Amniotic epithelial cell (primary cell): ENCODE measurements around the gene PSMB2.
"Not testable (repeated sequence)": the region's sequence is repeated elsewhere in the genome, so short reads cannot be mapped to it uniquely, and the experiment has no call there.

ENCODE experiments used
- DNase-seq: peaks from one replicate; pipeline ENCODE4 v3.0.0-alpha.2; 2010; ENCODE audit warnings: low read depth

PSMB2 gene

DNA sequence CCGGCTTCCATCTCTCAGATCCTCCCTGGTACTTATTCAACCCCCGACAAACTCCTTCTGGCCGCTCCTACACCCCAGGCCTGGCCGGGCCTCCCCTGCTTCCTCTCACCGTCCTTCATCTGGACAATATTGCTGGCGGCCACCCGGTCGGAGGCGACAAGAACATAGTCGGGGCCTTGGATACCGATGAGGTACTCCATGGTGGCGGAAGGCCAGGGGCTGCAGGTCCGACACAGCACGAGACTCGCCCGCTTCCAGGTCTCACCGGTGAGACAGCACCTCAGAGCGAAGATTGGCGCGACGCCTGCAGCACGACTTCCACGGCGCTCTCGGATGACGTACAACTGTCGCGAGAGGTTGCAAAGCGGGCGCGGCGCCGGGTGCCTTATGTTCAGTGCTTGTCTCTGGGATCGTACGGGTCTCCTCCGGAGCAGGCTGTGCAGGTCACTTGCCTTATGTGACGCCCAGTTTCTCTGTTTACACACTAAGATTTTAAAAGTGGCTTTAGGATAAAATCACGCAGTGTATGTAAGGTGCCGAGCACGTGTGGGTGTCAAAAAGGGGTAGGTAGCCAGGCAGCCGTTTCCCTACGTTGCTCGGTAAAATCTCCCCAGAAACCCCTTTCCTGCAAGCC is at the start of gene PSMB2:
Gene PSMB2, minus strand, starts transcription at position 294 of the 634 bp plus-strand sequence. Its CDS starts 94 bp downstream, at position 200.
- DNase-seq = peak; percentile 91

DNA sequence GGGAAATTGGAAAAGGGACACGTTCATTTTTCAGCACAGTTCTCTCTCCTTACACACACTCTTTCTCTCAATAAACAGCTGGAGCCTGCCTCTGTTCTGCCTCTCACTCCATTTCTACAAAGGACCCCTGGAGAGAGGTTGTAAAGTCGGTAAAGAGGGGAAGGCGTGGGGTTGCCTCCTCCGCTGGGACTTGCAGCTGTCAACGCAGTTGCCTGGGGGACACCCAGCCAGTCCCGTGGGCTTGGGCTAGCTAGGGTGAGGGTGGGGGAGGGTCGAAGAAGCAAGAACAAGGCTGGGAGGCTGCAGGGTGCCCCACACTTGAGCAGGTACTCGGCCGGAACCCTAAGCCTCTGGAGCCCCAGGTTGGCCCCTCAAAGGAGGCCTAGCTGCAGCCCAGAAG is 49.8 kb upstream of the PSMB2 start:
- DNase-seq = no peak

DNA sequence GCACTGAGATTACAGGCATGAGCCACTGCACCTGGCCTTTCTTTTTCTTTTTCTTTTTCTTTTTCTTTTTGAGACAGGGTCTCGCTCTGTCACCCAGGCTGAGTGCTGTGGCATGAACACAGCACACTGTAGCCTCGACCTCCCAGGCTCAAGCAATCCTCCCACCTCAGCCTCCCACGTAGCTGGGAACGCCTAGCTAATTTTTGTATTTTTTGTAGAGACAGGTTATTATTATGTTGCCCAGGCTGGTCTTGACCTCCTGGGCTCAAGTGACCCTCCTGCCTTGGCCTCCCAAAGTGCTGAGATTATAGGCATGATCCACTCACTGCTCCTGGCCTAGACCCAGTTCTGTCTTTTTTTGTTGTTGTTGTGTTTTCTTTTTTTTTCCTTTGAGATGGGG is 48.8 kb upstream of the PSMB2 start:
- not testable (repeated sequence) for DNase-seq

DNA sequence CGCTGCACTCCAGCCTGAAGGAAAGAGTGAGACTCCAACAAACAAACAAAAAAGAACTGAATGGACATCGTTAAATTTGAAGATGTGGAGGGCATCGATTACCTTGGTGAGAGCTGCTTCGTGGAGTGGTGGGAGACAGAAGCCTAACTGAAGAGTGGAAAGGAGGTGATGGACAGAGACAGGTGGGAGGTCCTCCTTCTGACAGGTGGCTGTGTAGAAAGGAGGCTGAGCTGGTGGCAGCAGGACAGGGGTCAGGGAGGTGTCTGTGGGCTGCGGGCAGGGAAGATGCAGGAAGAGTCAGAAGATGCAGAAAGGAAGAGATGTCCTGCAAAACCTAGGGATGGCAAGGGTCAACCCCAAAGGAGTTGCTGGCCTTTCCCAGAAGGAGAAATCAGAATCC is 46.8 kb upstream of the PSMB2 start:
- no peak for DNase-seq

DNA sequence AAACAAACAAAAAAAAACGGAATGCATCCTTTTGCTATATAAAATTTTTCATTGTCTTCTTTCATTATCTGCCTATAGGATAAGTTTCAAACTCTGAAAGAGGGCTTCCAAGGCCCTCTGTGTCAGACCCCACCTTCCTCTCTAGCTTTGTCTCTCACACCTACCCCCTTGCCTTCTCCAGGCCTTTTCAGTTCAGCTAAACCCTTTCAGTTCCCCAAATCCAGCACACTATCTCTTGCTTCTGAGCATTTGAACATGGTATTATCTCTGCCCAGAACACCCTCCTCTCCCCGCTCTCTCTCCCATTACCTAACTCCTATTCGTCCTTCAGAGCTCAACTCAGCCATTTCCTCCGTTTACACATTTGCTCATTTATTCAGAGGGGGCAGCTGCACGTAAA is 41.7 kb upstream of the PSMB2 start:
- no peak for DNase-seq

DNA sequence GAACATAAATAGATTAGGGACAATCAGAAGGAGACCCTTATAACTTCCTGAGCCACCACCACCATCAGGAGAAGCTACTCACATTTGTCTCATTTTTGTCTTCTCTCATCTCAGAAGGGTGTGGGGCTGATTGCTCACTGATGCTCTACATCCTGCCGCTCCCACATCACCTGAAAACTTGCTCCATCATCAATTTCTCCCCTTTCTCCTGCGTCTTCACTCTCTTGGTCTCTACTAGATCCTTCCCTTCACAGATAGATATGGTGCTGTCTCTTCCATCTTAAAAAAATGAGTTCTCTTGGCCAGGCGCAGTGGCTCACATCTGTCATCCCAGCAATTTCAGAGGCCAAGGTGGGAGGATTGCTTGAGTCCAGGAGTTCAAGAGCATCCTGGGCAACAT is 38.9 kb upstream of the PSMB2 start:
- no peak for DNase-seq

DNA sequence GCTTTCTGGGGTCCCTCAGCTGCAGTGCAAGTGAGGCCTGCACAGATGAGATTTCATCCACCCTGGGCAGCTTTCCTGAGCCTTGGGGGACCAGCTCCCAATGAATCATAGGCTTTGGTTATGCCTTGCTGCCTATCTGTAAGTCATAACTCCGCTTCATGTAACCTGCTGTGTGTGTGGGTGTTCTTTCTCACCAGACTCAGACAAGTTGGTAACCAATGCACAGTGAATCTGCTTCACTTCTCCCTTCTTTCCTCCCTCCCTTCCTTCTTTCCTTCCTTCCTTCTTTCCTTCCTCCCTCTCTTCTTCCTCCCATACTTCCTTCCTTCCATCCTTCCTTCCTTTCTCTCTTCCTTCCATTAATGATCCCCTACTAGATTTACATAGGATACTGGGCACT is 34.4 kb upstream of the PSMB2 start:
- DNase-seq = peak; percentile 21

DNA sequence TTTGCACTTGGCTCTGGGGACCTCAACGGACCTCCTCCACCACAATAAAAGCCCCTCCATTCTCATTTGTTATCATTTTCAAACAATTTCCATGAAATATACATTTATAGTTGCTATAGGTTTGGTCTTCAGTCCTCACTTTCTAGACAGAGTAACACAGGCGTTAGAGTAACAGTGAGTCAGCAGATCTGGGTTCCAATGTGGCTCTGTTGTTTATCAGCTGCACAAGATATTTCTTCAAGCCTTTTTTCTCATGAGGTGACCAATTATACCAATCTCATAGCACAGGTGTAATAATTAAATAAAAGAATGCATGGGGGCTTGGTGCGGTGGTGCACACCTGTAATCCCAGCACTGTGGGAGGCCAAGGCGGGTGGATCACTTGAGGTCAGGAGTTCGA is 32.8 kb upstream of the PSMB2 start:
- no peak for DNase-seq

DNA sequence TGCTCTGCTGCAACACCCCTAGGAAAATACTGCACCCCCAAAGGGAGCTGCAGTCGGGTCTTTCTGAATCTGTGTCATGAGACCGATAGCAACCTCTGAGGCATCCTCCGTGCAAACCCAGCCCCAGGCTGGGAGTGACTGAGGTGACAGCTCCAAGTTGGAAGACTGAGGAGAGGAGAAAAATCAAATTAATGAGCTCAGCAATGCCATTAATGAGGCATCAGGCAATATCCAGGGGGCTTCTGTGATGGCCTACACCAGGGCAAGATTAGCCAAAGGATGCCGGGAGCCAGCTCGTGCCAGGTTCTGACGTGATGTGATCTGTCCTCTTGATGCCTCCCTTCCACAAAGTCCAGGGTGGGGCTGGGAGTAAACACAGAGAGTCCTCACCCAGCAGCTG is 30.8 kb upstream of the PSMB2 start:
- DNase-seq = no peak

DNA sequence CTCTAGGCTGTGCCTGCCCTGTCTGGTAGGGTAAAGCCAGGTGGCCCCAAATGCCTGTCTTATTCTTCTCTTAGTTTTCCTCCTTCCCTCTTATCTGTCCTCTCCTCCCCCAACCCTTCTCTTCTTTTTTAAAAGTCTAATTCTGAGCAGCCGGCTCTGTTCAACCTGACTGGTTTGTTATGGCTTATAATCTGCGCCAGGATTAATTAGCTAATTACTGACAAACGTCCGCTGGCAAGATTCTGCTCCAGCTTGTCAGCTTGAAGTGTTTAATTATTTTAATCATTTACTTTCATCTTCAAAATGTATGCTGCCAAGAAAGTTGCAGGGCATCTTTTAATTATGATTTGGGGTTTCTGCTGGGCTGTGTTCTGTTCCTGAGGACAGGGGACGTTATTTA is 27.2 kb upstream of the PSMB2 start:
- DNase-seq = no peak

DNA sequence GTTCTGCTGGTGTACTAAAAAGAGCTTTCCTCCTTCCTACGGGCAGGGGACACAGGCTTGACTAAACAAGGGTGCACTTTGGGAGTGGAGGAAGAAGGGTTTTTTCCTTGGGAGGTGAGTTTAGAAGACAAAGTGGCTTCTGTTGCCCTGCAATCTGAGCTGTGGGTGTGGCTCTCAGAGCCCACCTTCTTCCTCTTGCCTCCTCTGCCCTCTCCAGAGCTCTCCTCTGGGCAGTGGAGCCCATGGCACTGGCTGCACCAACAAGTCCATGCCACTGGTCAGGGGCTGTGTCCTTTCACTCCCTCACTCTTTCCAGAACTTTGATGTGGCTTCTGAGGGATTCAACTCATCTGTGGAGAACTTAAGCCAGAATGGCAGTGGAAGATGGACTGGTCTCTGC is 25.6 kb upstream of the PSMB2 start:
- no peak for DNase-seq

DNA sequence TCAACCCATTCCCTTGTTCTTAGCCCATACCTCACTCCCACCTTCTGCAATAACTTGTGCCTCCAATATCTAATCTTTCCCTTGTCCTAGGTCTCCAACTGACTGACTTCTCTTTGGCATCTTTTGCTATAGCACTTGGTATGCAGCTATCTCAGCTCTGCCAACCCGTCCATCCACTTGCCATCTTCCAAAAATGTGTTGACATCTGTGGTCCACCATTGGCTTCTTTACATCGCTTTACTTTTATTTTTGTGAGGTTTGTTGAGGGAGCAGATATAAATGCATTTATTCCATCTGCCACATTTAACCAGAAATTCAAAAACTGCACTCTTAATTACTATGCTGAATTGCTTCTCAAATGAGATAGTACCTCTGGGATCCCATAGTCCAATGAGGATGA is 24.9 kb upstream of the PSMB2 start:
- DNase-seq = no peak

DNA sequence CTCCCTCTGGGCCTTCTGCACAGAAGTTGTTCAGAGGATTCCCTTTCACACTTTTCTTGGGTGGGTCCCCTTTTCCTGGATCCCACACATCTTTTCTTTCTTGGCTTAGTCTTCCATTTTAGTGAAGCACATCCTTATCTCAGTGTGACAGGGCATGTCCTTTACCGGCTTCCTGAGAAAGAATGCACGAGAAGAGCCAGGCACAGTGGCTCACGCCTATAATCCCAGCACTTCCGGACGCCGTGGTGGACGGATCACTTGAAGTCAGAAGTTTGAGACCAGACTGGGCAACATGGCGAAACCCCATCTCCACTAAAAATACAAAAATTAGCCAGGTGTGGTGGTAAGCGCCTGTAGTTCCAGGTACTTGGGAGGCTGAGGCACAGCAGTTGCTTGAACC is 22.1 kb upstream of the PSMB2 start:
- no peak for DNase-seq

DNA sequence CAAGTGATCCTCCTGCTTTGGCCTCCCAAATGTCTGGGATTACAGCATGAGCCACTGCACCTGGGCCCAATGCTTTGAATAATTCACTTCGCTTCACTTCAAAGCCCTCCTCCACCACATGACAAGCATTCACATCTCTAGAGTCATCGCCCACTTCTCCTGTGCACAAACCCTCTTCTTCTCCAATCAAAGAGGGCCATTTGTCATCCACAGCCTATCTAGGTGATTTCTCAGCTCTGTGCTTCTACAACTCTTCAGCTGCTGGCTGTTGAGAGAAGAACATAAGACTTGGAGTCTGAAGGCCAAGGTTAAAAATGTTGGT is 20.1 kb upstream of the PSMB2 start:
- DNase-seq = no peak

DNA sequence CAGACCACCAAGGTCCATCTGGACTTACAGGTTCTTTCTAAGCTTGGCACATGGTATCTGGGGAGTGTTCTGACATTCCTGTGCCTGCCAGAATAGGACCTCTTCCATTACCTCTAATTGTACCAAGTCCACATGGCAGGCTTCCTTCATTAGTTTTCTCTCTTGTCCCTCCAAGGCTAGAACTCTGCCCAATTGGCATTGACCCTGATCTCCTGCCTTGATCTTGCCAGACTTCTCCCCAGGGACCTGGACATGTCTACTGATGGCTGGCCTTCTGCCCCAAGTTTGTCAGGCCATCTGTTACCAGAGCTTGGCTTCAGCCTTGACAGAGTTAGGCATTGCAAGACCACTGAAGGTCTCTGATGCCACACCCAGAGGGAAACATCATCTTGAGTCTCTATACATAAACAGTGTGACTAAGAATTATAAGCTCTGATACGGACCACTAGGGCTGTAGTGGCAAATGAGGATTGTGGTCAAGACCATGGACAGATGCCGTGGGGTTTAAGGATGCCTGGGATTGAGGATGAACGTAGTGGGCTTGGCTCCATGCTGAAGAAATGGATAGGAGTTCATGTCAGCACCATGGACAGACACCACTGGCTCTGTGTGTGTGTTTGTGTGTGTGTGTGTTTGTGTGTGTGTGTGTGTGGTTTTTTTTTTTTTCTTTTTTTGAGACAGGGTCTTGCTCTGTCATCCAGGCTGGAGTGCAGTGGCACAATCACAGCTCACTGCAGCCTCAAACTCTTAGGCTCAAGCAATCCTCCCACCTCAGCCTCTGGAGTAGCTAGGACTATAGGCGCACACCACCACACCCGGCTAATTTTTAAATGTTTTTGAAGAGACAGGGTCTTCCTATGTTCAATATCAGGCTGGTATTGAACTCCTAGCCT is 19.5 kb upstream of the PSMB2 start:
- peak; percentile 81 for DNase-seq

DNA sequence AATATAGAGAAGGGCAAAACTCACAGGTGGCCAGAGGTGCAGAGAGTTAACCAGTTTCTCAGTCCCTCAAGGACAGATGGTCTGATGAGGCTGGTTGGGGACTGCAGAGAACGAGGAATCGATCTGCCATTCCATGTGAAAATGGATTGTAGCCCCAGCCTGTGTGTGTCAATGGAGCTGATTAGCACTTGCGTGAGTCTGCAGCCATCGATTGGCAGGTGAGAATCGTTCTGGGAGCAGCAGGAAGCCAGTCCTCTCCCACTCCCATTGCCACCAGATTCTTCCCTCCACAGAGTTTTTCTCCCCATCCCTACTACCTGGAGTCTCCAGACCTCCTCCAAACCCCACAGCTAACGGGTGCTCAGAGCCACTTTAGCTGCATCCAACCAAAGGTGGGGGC is 18.3 kb upstream of the PSMB2 start:
- no peak for DNase-seq

DNA sequence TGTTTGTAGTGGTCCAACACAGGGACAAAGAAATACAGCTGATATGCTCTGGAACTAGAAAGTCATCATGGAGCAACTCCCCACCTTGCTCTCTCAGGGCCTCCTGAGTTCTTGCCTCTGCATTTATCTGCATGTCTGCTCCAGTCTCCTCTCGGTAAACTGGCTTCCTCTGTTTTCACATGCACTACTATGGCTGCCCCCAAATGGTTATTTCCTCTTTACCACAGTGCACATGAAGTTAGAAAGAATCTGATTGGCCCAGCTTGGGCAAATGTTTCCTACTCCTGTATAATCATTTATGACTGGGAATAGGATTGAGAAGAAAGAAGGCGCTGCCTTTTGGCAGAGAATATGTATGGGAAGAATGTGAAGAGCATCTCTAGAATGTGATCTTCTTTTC is 16.5 kb upstream of the PSMB2 start:
- DNase-seq = no peak

DNA sequence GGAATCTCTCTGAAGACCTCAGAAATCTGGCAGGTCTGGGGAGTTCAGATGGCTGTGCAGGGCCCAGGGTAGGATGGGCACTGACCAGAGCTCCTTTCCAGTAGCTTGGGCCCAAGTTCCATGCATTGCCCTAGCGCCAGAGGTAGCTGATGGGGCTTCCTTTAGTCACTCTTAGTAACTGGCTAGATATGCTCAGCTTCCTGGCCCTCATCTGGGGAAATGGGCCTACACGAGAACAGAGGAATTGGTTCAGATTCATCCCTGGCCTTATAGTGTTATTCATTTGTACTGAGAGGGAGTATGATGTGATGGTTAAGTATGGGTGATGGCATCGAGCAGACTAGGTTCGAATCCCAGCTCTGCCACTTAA is 15.5 kb upstream of the PSMB2 start:
- no peak for DNase-seq

DNA sequence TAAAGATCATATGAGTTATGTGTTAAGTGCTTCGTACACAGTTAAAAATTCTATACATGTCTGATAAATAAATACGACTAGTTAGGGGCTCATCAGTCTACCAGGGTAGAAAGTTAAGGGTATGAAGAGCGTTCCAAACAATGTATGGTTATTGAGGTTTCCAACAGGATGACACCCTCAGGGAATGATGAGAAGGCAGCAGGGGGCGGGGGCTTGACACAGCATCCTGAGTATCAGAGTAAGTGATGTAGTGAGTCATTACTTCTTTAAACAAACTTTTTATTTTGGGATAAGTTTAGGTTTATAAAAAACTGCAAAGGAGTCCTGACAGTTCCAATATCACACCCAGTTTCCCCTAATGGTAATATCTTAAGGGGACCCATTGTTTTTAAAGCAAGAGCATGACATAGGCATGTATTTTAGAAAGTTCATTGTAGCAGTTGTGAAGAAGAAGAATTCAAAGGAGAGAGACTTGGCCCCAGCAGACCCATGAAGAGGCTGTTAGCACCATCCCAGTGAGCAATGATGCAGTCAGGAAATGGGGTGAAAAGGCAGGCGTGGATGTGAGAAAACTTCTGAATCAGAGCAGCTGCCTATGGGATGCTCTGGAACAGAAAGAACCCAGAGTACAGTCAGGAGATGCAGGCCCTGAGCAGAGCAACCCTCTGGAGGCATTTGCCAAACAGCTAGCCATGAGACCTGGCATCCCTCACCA is 15.0 kb upstream of the PSMB2 start:
- DNase-seq = no peak

DNA sequence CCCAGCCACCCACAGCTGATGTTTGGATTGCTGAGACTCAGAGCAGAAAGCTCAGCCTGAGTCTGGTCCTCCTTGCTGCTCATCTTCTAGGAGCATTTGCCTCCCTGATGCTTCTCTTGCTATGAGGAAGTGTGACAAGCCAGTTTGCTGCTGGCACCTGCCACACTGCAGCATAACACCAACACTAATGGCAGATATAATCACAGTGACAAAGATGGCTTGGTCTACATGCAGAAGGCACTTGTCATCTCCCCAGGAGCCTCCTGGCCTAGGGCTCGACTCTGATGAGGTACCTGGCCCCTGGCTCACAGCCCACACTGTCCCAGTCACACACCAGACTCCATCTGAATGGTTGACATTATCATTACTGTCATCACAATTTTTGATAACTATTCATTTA is 13.9 kb upstream of the PSMB2 start:
- no peak for DNase-seq

DNA sequence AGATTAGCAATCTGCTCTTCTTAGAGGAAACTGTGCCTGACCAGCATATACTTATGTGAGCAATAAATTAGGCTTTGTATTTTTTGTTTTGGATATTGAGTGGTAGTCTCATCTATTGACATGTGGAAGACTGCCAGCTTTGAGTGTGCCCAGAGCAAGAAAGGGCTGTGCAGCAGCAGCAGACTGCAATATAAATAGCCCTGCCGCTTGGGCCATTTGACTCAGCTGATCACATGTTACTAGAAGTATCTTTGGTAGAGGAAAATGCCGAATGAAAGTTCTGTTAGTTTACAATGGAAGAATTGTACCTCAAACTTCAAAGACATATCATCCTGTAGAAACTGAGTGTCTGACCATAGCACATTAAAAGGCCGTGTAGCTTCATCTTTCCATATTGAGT is 9.1 kb upstream of the PSMB2 start:
- no peak for DNase-seq

DNA sequence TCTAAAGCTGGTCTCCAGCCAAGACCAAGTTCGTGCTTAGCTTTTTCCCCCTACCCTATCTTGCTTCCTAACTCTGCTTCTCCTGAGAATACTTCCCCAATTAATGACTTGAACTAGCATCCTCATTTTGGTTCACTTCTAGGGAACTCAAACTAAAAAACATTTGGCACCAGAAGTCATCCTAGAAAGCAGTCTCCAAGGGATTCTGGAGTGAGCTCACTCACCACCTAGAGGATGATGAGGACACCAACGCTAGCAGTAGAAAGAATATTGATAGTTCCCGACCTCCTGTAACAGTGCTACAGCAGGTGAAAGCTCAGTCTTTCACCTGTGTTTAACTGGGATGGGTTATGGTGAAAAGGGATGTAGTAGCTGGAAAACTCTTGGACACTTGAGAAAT is 4.7 kb upstream of the PSMB2 start:
- no peak for DNase-seq

DNA sequence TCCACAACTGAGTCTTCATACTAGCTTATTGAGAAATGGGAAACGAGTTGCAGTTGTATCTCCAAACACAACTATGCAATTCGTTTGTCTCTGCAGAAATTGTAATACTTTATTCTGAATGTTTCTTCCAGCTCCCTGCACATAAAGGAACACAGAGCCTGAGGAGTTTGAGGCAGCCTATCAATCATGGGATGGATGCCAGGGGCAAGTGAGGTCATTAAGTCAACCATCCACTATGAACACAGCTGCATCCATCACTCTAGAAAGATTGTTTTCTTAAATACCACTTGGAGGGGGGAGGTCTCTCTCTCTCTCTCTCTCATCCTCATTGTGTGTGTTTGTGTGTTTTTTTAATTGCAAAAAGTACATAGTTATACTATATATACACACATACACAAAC is 2.9 kb upstream of the PSMB2 start:
- no peak for DNase-seq
